HG02610 (cell line): Measurements from ENCODE around the gene MRPS25.
"Not testable (repeated sequence)": the region's sequence is repeated elsewhere in the genome, so short reads cannot be mapped to it uniquely, and the experiment has no call there.

ENCODE experiments used
- ATAC-seq: cut with Tn5 transposase; IDR thresholded peaks from one replicate; pipeline ENCODE4 v1.9.1; 2021; ENCODE audit warnings: mild to moderate bottlenecking, moderate library complexity; ENCODE audit not compliant: unreplicated experiment

The MRPS25 gene

GRCh38 chr3:15044326-15044725 is 20.8 kb downstream of the MRPS25 start:
- no peak for ATAC-seq

GRCh38 chr3:15043408-15044171 is 21.5 kb downstream of the MRPS25 start:
- no peak for ATAC-seq

- no peak for ATAC-seq
Measured at GRCh38 chr3:15042936-15043335, 22.2 kb downstream of the MRPS25 start.

- ATAC-seq: no peak
Measured at GRCh38 chr3:15041950-15042349, 23.2 kb downstream of the MRPS25 start.

- no peak for ATAC-seq
Measured at GRCh38 chr3:15040844-15041243, 24.3 kb downstream of the MRPS25 start.

- ATAC-seq: no peak
Measured at GRCh38 chr3:15038306-15038705, 26.8 kb downstream of the MRPS25 start.

GRCh38 chr3:15033103-15033502 is 32.0 kb downstream of the MRPS25 start:
- ATAC-seq: no peak

GRCh38 chr3:15032650-15033049 is 32.5 kb downstream of the MRPS25 start:
- no peak for ATAC-seq

- no peak for ATAC-seq
Measured at GRCh38 chr3:15029625-15030024, 35.5 kb downstream of the MRPS25 start.

GRCh38 chr3:15023719-15024118 is 41.4 kb downstream of the MRPS25 start:
- no peak for ATAC-seq

- no peak for ATAC-seq
Measured at GRCh38 chr3:15023249-15023648, 41.9 kb downstream of the MRPS25 start.

DNA sequence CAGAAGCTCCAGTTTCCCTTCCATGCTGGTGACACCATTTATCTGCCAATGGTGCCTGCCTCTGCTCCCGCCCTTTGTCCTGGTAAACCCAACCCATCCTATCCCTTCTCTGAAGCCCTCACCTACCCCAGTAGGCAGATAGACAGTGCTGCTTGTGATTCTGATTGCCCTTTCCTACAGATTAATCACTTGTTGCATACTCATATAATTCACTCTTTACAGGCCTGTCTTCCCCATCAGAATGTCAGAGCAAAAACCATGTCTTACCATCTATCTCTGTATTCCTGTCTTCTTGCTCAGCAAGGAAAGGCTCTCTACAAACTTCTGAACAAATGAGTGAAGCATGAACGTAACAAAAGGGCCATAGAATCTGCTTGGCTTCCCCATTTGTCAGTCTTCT is 47.9 kb downstream of the MRPS25 start:
- no peak for ATAC-seq

DNA sequence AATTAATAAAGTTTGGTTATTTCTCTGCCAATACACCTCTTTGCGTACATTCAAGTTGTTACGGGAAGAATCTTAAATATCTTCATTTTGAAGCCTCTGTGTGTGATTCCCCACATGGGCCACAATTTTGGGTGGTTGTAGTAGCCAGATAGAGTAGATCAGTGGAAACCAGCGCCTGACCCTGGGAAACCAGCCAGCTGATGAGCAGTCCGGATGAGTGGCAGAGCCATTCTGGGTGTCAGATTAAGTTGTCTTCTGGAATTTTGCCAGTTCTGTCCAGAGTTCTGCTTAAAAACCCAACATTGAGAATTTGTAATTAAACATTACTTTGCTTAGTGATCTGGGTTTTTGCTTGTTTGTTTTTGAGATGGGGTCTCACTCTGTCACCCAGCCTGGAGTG is 49.7 kb downstream of the MRPS25 start:
- no peak for ATAC-seq

- no peak for ATAC-seq
Measured at GRCh38 chr3:15014606-15015328, 50.3 kb downstream of the MRPS25 start.

GRCh38 chr3:15011174-15011573 is 53.9 kb downstream of the MRPS25 start:
- no peak for ATAC-seq

DNA sequence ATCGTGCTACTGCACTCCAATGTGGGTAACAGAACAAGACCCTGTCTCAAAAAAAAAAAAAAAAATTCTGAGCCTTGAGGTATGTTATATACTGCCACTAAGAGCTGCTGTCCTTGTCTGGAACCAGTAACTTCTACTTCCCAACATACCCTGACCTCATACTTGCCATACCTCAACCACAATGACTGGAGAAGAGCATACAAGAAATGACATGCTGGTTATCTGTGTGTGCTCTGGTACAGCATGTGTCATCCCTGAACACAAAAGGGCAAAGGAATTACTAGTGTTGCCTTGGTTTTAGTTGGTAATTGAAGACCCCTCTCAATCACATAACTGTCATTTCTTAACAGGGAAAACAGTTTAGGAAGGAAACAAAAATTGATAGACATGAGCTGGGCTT is 54.5 kb downstream of the MRPS25 start:
- no peak for ATAC-seq

DNA sequence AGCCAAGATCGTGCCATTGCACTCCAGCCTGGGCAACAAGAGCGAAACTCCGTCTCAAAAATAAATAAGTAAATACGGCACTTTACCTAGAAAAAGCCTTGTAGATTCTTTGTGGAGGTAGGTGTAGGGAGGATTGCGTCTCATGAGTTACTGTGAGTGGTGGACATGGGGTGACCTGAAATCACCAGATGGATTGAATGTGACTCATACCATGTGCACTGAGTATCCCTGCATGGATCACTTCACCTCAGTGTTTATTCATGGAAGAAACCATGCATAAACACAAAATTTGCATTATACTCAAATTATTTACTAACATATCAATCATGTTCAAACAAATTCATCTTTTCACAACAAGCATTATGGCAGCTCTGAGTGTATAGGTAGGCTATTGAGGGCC is 55.9 kb downstream of the MRPS25 start:
- no peak for ATAC-seq

DNA sequence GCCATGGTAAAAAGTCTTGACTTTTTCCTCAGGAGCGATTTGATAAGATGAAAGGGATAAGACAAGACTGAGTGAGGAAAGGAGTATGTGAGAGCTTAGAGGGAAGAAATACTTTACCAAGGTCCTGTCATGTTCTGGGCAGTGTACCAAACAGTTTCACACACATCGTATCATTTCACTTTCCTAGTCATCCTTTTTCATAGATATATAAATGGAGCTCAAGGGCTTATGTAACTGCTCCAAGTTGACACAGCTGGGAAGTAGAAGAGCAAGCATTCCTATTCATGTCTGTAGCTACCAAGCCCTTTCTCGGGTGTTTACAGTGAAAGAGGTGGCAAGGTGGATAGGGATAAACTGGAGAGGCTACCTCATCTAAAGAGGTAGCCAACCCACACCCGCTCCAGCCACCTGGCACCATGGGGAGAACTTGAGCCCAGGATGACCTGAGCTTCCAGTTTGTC is 57.4 kb downstream of the MRPS25 start:
- no peak for ATAC-seq

DNA sequence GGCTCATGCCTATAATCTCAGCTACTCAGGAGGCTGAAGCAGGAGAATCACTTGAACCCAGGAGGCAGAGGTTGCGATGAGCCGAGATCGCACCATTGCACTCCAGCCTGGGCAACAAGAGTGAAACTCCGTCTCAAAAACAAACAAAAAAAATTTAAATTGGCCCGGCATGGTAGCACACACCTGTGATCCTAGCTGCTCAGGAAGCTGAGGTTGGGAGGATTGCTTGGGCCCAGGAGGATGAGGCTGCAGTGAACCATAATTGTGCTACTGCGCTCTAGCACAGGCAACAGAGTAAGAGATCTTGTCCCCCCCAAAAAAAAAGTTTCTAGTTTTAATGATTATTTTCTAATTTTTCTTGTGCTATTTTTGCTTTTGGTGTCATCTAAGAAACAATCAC is 65.9 kb downstream of the MRPS25 start:
- ATAC-seq: not testable (repeated sequence)
